NT2/D1 (cell line): Measurements from ENCODE around the gene USP51.

Source experiments
- SUZ12 ChIP-seq: IDR thresholded peaks from 2 replicates; pipeline ENCODE4 v1.6.1; 2011; ENCODE audit not compliant: insufficient read length, insufficient read depth; ENCODE audit errors: extremely low read depth
- ZNF274 ChIP-seq: IDR thresholded peaks from 2 replicates; pipeline ENCODE4 v1.6.1; 2011; ENCODE audit warnings: mild to moderate bottlenecking, low read depth, low read length

- TF ChIP-seq ZNF274 (no peak), SUZ12 (no peak)
Observed at GRCh38 chrX:55488006-55488592, 1.5 kb downstream of the USP51 start.
